ENCODE data around the gene GPR137C. TPM values are rescaled to one million over a fixed set of nuclear protein-coding genes. Genes with fewer than 3 reads are reported as not detected.

GPR137C gene
- total and polyA plus RNA-seq, 2 of the 4 experiments (the other 2 are of a cell fraction) = 0.72 to 0.91 TPM

DNA sequence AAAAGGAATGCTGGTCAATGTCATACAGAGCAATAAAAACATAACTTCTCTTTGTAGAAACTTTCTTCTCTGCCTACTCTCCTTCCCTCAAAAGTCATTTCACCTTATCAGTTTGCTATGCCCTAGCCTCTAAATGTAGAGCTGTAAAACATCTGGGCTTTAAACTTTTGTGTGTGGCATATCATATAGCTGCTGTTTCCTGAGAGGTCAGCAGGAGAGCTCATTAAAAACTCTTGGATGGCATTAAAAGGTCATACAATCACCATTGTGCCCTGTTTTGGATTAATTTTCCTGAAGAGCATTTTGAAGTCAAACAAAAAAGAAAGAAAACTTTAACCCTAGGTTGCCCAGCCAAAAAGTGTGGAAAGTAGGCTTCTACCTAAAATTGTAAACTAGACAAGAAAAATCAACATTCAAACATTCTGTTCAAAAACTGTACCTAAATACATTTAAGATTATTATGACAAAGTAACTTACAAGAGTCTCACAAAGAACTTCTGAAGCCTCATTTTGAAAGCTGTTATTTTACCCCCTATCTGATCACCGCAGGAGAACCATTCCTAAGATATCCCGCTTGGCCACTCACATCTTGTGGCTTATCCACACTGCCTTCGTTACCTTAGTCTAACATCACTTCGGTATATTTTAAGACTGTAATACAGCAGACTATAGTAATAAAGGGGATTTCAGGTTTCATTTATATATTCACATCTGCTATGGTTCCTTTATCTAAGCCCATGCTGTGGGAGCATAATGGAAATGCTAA lies 38.4 kb upstream of the GPR137C start:
- Histone ChIP-seq H3K79me1 (ENCODE audit: low read depth in 1 of 2, low read length in 2 of 2) (no peaks in the 10 kb centered on the region), H2AFZ (replicated peaks; ENCODE audit: low read length, poor library complexity) (no peak overlapping the region), H4K20me1 (ENCODE audit: insufficient read depth, low read length) (no peaks in the 10 kb centered on the region), H2BK15ac (ENCODE audit: low read depth, low read length) (no peak overlapping the region), H3K36me3 (ENCODE audit: control insufficient read depth, insufficient read depth, low read length) (no peaks in the 10 kb centered on the region), H3K4me1 (ENCODE audit: control insufficient read depth, insufficient read depth, low read length) (no peaks in the 10 kb centered on the region), H3K4me2 (ENCODE audit: low read depth, low read length) (no peak overlapping the region), H2AK9ac (replicated peaks; ENCODE audit: low read depth, low read length, poor library complexity) (no peak overlapping the region), H3K18ac (ENCODE audit: low read depth, low read length) (no peak overlapping the region), H3K9me3 (ENCODE audit: control insufficient read depth, insufficient read depth, low read length) (no peaks in the 10 kb centered on the region), H3K9ac (ENCODE audit: low read depth, low read length) (no peak overlapping the region), H3K14ac (replicated peaks; ENCODE audit: low read depth, low read length) (no peak overlapping the region), H2BK20ac (ENCODE audit: low read depth, low read length) (no peak overlapping the region), H2BK5ac (ENCODE audit: low read depth, low read length, poor library complexity, severe bottlenecking) (no peak overlapping the region), H3K4ac (ENCODE audit: low read depth, low read length) (no peak overlapping the region), H3K23ac (ENCODE audit: low read depth, low read length) (no peak overlapping the region), H4K91ac (ENCODE audit: insufficient read depth, low read depth, low read length) (no peak overlapping the region), H2AK5ac (ENCODE audit: low read depth, low read length) (no peak overlapping the region), H3K4me3 (ENCODE audit: insufficient read depth, low read depth, low read length) (no peak overlapping the region), H3K27me3 (ENCODE audit: control insufficient read depth, insufficient read depth, low read length) (no peaks in the 10 kb centered on the region), H3K9me1 (ENCODE audit: insufficient read depth, low read length) (no peaks in the 10 kb centered on the region), H2BK120ac (ENCODE audit: low read depth, low read length) (no peak overlapping the region), H3K56ac (ENCODE audit: extremely low read depth, insufficient read depth, low read length) (no peak overlapping the region), H4K5ac (ENCODE audit: low read depth, low read length) (no peak overlapping the region), H3K27ac (ENCODE audit: insufficient read depth, low read length) (no peak overlapping the region), H4K8ac (ENCODE audit: low read depth in 2 of 2, low read length in 2 of 2) (no peak overlapping the region)
- BruUV-seq (replicated peaks) = no TSS peak
- POLR2A ChIA-PET (ENCODE audit: unreplicated experiment) = no interaction called here
- intact Hi-C loops (cut with micrococcal nuclease) (no loop called here), in situ Hi-C loops (cut with MboI; ENCODE audit: low sequenced_read_pairs) (no loop called here), dilution Hi-C loops (cut with HindIII; ENCODE audit: low sequenced_read_pairs, unreplicated experiment) (no loop called here)
- TF ChIP-seq POLR2A (IDR thresholded peaks at IDR 0.05; ENCODE audit: low read depth, low read length) = no peak
- TF ChIP-seq CHD1 (IDR thresholded peaks at IDR 0.05; ENCODE audit: low read depth, low read length) = no peak
- TF ChIP-seq CEBPB (IDR thresholded peaks at IDR 0.05; ENCODE audit: low read depth, low read length) = no peak
- TF ChIP-seq NFE2L2 (IDR thresholded peaks at IDR 0.05; ENCODE audit: low read depth, low read length) = no peak
- no peak for TF ChIP-seq BHLHE40 (IDR thresholded peaks at IDR 0.05; ENCODE audit: low read depth, low read length)
- no peak for TF ChIP-seq MAFK (IDR thresholded peaks at IDR 0.05; ENCODE audit: low read depth, low read length)
- TF ChIP-seq MXI1 (IDR thresholded peaks at IDR 0.05; ENCODE audit: borderline replicate concordance, low read depth, low read length) = no peak
- no peak for TF ChIP-seq RCOR1 (IDR thresholded peaks at IDR 0.05; ENCODE audit: insufficient replicate concordance, low read length)
- TF ChIP-seq SMC3 (IDR thresholded peaks at IDR 0.05; ENCODE audit: low read depth, low read length) = no peak
- no peak for TF ChIP-seq MAZ (IDR thresholded peaks at IDR 0.05; ENCODE audit: borderline replicate concordance, low read depth, low read length)
- no peak for TF ChIP-seq RFX5 (IDR thresholded peaks at IDR 0.05; ENCODE audit: low read depth, low read length)
- TF ChIP-seq RAD21 (IDR thresholded peaks at IDR 0.05; ENCODE audit: low read length) = no peak
- TF ChIP-seq ELK1 (IDR thresholded peaks at IDR 0.05; ENCODE audit: borderline replicate concordance, low read depth, low read length) = no peak
- WGBS, 2 experiments (ENCODE audit: extremely low coverage in 2 of 2, insufficient read length in 1 of 2) = no CpG with 5 or more reads among the region's 4 CpGs
- DNase-seq (no peak), ATAC-seq (ENCODE audit: low read depth) (no peak)
- CTCF ChIA-PET = interaction anchor here (0.6 kb wide), 1 partner anchor 18 kb away, joined by 3 read pairs; no protein-coding TSS in a partner anchor
